ENCODE measurements around the gene CCNY.

DNA sequence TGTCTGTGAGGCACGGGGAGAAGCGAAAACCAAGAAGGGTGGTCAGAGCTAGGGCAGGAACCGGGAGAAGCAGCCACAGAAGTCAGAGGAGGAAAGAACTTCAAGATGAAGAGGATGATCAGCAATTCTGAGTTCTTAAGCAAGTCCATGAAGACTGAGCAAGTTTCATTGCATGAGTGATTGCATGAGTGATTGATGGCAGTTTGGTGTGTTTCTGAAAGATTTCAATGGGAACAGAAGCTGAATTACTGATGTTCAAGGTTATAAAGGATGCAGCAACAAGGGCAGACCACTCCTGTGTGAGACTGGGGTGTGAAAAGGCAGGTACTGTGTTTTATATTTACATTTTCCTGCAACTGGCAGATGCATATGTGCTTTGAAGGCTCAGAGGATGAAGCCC, 35.4 kb downstream of the CCNY start:
- no peak for TF ChIP-seq POLR2A (IDR thresholded peaks at IDR 0.05)
- TF ChIP-seq, protein P1, sequence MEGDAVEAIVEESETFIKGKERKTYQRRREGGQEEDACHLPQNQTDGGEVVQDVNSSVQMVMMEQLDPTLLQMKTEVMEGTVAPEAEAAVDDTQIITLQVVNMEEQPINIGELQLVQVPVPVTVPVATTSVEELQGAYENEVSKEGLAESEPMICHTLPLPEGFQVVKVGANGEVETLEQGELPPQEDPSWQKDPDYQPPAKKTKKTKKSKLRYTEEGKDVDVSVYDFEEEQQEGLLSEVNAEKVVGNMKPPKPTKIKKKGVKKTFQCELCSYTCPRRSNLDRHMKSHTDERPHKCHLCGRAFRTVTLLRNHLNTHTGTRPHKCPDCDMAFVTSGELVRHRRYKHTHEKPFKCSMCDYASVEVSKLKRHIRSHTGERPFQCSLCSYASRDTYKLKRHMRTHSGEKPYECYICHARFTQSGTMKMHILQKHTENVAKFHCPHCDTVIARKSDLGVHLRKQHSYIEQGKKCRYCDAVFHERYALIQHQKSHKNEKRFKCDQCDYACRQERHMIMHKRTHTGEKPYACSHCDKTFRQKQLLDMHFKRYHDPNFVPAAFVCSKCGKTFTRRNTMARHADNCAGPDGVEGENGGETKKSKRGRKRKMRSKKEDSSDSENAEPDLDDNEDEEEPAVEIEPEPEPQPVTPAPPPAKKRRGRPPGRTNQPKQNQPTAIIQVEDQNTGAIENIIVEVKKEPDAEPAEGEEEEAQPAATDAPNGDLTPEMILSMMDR (IDR thresholded peaks at IDR 0.05), result no peak
